Mucosa of rectum (tissue), 2 donors: ENCODE results near the gene SCAMP3.
A peak's percentile ranks its signal among the peaks of the same experiment; 100 is the strongest.
"Not testable (repeated sequence)": the region's sequence is repeated elsewhere in the genome, so short reads cannot be mapped to it uniquely, and the experiment has no call there.

ENCODE experiments used
- H3K27ac ChIP-seq, 2 donors: one replicate each; pipeline ENCODE4 v1.7.0; 2013; ENCODE audit warnings: inconsistent platforms in 2 of 2, low read depth in 2 of 2, low read length in 2 of 2
- H3K27me3 ChIP-seq, 2 donors: one replicate each; pipeline ENCODE4 v1.7.0; 2013; ENCODE audit warnings: low read length in 2 of 2; ENCODE audit not compliant: control insufficient read depth in 2 of 2, insufficient read depth in 2 of 2
- H3K36me3 ChIP-seq, 2 donors: one replicate each; pipeline ENCODE4 v1.7.0; 2013; ENCODE audit warnings: low read length in 2 of 2; ENCODE audit not compliant: control insufficient read depth in 2 of 2, insufficient read depth in 2 of 2
- H3K4me1 ChIP-seq, 2 donors: one replicate each; pipeline ENCODE4 v1.7.0; 2013; ENCODE audit warnings: low read length in 2 of 2, mild to moderate bottlenecking in 1 of 2; ENCODE audit not compliant: control insufficient read depth in 2 of 2, insufficient read depth in 2 of 2
- H3K4me3 ChIP-seq, 2 donors: one replicate each; pipeline ENCODE4 v1.7.0; 2013; ENCODE audit warnings: low read length in 2 of 2
- H3K9ac ChIP-seq, 2 donors: one replicate each; pipeline ENCODE4 v1.7.0; 2013; ENCODE audit warnings: low read length in 2 of 2, low read depth in 1 of 2, mild to moderate bottlenecking in 1 of 2
- H3K9me3 ChIP-seq, 2 donors: one replicate each; pipeline ENCODE4 v1.7.0; 2013; ENCODE audit warnings: low read length in 2 of 2; ENCODE audit not compliant: control insufficient read depth in 2 of 2
- donor health status: healthy.
- donor health status: Normal muscosa, but diverticular disease.

SCAMP3 gene

DNA sequence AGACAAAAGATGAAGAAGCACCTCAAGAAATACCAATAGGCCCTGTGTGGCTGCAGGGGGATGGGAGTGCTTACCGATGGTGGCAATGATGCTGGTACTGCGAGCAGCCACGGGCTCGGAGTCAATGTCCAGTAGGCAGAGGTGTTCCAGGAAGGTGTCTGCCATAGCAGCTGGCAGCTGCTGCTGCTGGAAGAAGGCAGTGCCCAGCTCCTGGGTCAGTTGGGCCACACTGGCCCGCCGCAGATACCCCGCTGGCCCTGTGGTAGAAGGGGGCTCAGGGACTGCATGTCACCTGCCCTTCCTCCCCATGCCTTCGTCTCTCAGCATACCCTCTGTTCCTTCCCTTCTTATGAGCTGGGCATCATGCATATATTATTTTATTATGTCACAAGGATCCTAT, 37.9 kb upstream of the SCAMP3 start:
- no peak overlapping the region for H3K4me3 ChIP-seq
- H3K9me3 ChIP-seq = no peaks in the 10 kb centered on the region
- peaks cover 10 to 11% of the 10 kb centered on the region in 2 donors for H3K27me3 ChIP-seq
- peaks cover 9 to 13% of the 10 kb centered on the region in 2 donors for H3K4me1 ChIP-seq
- no peak overlapping the region for H3K9ac ChIP-seq
- no peaks in the 10 kb centered on the region for H3K36me3 ChIP-seq
- peak overlapping the region in 1 of 2 donors; percentile 16 for H3K27ac ChIP-seq

DNA sequence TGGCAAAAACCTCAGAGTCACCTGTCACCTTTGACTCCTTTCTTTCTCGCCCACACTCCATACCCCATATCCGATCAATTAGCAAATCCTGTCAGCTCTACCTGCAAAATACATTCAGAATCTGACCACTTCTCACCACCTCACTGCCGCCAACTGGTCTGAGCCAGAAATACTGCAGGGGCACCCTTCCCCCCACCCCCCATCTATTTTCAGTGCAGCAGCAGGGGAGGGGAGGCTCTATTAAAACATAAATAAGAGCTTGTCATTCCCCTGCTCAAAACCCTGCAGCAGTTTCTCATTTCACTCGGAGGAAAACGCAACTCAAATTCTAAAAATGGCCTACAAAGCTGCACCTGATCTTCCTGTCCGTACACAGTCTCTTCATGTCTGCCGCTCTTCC, 35.2 kb upstream of the SCAMP3 start:
- H3K4me1 ChIP-seq = peaks cover 9 to 11% of the 10 kb centered on the region in 2 donors
- H3K36me3 ChIP-seq = no peaks in the 10 kb centered on the region
- no peak overlapping the region for H3K4me3 ChIP-seq
- no peaks in the 10 kb centered on the region for H3K9me3 ChIP-seq
- no peak overlapping the region for H3K9ac ChIP-seq
- no peak overlapping the region for H3K27ac ChIP-seq
- peaks cover 13 to 23% of the 10 kb centered on the region in 2 donors for H3K27me3 ChIP-seq

DNA sequence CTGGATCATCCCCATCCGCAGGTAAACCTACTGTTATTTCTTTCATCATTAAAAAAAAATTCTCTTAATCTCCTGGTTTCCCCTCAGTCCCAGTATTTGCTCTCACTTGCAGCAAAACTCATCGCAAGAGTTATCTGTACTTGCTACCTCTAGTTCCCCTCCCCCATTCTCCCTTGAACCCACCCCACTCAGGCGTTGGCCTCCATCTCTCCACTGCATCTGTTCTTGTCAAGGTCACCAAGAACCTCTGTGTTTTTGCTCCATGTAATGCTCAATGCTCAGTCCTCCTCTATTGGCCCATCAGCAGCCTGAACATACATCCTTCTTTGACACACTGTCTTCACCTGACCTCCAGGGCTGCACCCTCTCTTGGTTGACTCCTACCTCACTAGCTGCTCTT, 34.5 kb upstream of the SCAMP3 start:
- H3K36me3 ChIP-seq = no peaks in the 10 kb centered on the region
- H3K4me3 ChIP-seq = no peak overlapping the region
- H3K27ac ChIP-seq = no peak overlapping the region
- H3K9me3 ChIP-seq = no peaks in the 10 kb centered on the region
- H3K4me1 ChIP-seq = peaks cover 9 to 11% of the 10 kb centered on the region in 2 donors
- no peak overlapping the region for H3K9ac ChIP-seq
- H3K27me3 ChIP-seq = peaks cover 13 to 23% of the 10 kb centered on the region in 2 donors

DNA sequence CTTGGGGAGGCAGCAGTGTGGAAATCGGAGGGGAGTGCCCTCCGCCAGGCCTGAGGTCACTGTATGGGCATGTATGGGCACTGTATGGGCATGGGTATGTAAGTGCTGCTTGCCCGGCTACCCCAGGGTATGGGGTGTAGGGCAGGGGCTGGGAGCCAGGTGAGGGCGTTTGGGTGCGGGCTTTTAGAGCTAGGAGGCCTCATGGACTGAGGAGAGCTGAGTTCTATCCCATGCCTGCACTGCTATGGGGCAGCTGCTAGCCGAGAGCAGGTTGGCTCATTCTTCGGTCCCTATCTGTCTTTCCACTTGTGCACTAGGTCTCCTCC, 33.7 kb upstream of the SCAMP3 start:
- Histone ChIP-seq H3K27ac (no peak overlapping the region), H3K4me1 (peaks cover 4 to 8% of the 10 kb centered on the region in 2 donors), H3K9ac (no peak overlapping the region), H3K27me3 (peaks cover 13 to 23% of the 10 kb centered on the region in 2 donors), H3K4me3 (no peak overlapping the region), H3K36me3 (no peaks in the 10 kb centered on the region), H3K9me3 (no peaks in the 10 kb centered on the region)

DNA sequence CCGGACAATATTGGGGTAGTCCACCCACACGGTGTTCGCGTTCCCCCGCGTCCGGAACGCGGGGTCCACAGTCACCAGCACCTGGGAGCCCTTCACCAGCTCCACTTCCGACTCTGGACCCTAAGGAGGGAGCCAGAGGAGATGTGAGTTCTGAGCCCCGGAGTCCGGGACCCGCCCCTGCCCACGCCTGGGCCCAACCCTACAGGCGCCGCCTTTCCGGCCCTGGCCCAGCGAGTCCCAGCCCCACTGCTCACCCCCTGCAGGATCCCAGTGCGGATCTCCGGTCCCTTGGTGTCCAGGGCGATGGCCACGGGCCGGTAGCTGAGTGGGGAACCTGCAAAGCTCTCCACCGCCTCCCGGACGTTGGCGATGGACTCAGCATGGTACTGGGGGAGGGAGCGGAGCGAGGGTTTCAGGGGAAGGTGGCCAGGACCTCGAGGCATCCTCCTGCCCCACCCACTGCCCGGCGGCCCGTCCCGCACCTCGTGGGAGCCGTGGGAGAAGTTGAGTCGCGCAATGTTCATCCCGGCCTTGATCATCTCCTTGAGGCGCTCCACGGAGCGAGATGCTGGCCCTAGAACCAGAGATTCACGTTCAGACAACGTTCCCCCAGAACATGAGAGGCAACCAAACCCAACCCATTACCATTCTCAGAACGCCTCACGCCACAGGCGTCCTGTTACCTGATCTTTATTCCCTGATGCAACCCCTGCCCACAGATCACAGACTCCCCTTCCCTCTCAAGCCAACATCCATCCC, 33.2 kb upstream of the SCAMP3 start:
- Histone ChIP-seq H3K4me3 (no peak overlapping the region), H3K9ac (no peak overlapping the region), H3K4me1 (peaks cover 0 to 4% of the 10 kb centered on the region in 2 donors)

DNA sequence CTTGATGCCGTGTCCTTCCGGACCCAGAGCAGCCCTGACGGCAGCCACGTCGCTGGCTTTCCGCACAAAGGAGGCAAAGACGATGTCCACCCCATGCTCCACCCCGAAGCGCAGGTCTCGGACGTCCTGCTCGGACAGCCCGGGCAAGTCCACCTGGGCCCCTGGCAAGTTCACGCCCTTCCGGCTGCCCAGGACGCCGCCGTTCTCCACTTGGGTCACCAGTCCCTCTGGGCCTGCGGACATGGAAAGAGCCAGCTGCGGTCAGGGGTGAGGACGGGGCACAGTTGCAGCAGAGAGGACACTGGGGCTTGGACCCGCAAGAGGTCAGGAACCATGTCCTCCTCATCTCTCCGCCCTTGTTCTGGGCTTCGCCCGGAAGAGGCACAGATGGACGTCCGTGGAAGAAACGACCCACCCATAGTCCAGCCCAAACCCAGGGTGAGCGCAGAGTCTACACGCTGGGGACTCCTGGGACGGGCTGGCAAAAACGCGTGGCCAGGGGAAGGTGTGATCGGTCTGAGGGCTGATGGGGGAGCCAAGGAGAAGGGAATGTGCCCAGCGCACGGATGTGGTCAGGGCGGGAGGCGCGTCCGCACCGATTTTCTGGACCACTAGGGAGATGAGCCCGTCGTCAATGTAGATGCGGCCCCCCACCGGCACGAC, 32.5 kb upstream of the SCAMP3 start:
- H3K4me3 ChIP-seq = no peak overlapping the region
- H3K27me3 ChIP-seq = peaks cover 13 to 23% of the 10 kb centered on the region in 2 donors
- peaks cover 0 to 4% of the 10 kb centered on the region in 2 donors for H3K36me3 ChIP-seq

More for the DNA sequence above, 33.2 kb upstream of the SCAMP3 start:
- no peak overlapping the region for H3K27ac ChIP-seq
- peaks cover 0 to 2% of the 10 kb centered on the region in 2 donors for H3K36me3 ChIP-seq
- H3K27me3 ChIP-seq = peaks cover 13 to 23% of the 10 kb centered on the region in 2 donors
- H3K9me3 ChIP-seq = no peaks in the 10 kb centered on the region

DNA sequence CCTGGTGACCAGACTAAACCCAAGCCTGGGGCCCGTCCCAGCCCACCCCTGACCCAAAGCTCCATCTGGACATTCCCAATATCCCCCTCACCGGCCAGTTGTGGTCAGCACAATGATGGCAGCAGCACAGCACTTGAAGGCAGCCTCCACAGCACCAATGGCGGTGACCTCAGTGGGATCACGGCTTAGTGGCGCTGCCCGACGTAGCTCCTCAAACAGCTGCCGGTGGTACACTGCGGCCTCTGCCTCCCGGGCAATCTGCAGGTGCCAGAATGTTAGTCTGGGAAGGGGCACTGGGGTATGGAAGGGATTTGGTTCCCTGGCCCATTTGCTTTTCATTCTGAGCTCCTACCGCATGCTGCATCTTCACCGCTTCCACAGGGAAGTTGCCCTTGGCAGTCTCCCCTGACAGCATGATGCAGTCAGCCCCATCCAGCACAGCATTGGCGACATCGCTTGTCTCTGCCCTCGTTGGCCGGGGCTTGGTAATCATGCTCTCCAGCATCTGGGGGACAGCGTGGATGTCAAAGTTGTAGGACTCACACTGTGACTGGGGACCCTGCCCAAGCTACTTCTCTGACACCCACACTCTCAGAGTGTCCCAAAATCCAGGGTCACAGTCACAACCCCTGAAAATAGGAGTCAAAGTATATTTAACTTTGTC, 31.1 kb upstream of the SCAMP3 start:
- no peak overlapping the region for H3K9ac ChIP-seq
- H3K4me3 ChIP-seq = no peak overlapping the region
- no peaks in the 10 kb centered on the region for H3K9me3 ChIP-seq
- peaks cover 13 to 23% of the 10 kb centered on the region in 2 donors for H3K27me3 ChIP-seq
- no peaks in the 10 kb centered on the region for H3K4me1 ChIP-seq
- H3K36me3 ChIP-seq = peaks cover 4 to 5% of the 10 kb centered on the region in 2 donors
- H3K27ac ChIP-seq = no peak overlapping the region

More for the DNA sequence above, 32.5 kb upstream of the SCAMP3 start:
- Histone ChIP-seq H3K9me3 (no peaks in the 10 kb centered on the region), H3K9ac (no peak overlapping the region), H3K4me1 (no peaks in the 10 kb centered on the region), H3K27ac (no peak overlapping the region)

DNA sequence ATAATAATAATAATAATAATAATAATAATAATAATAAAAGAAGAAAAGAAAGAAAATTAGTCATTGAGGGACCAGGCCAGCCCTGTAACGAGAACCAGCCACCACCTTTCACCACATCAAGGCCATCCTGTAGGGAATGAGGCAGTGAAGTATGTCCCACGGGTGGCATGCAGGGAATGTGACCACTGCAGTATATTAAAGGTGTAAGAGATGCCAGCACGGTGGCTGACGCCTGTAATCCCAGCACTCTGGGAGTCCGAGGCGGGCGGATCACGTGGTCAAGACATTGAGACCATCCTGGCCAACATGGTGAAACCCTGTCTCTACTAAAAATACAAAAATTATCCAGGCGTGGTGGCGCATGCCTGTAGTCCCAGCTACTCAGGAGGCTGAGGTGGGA, 28.8 kb upstream of the SCAMP3 start:
- H3K9ac ChIP-seq, H3K4me3 ChIP-seq, H3K27ac ChIP-seq, H3K4me1 ChIP-seq, H3K9me3 ChIP-seq, H3K36me3 ChIP-seq: not testable (repeated sequence)
- peaks cover 10 to 22% of the 10 kb centered on the region in 2 donors for H3K27me3 ChIP-seq

DNA sequence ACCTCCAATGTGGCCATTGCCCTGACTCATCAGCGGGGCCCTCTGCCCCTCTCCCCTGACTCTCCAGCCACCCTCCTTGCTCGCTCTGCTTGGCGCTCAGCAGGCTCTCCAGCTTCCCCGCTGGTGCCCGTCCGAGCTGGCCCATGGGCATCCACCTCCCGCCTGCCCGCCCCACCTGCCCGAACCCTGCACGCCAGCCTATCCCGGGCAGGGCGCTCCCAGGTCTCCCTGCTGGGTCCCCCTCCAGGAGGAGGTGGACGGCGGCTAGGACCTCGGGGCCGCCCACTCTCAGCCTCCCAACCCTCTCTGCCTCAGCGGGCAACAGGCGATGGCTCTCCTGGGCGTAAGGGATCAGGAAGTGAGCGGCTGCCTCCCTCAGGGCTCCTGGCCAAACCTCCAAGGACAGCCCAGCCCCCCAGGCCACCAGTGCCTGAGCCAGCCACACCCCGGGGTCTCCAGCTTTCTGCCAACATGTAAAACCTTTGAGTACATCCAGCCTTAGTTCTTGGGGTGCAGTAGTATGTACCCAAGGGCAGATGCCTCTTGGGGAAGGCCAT, 25.9 kb upstream of the SCAMP3 start:
- H3K27ac ChIP-seq = no peak overlapping the region
- peaks cover 0 to 3% of the 10 kb centered on the region in 2 donors for H3K27me3 ChIP-seq
- no peak overlapping the region for H3K9ac ChIP-seq
- H3K36me3 ChIP-seq = peaks cover 5 to 10% of the 10 kb centered on the region in 2 donors
- H3K9me3 ChIP-seq = no peaks in the 10 kb centered on the region
- H3K4me1 ChIP-seq = no peaks in the 10 kb centered on the region
- H3K4me3 ChIP-seq = no peak overlapping the region

DNA sequence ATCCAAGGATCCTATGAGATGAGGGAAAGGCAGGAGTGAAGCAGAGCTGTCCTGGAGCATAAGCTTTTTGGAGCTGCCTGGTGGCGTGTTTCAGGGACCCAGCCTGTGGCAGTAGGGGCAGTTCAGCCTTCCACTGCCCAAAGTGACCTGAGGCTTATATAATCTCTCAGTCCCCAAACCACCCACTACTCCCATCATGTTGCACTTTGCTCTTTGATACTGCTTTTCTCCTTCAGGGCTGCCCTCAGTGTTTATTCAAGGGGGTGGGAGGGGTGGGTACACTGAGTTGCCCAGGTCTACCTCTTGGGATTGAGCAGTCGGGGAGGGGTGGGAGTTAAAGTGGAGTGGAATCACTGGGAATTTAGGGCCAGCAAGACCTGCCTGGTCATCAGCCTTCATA, 24.4 kb upstream of the SCAMP3 start:
- H3K36me3 ChIP-seq = peaks cover 5 to 10% of the 10 kb centered on the region in 2 donors
- H3K9me3 ChIP-seq = no peaks in the 10 kb centered on the region
- no peaks in the 10 kb centered on the region for H3K4me1 ChIP-seq

More for the DNA sequence above, 24.4 kb upstream of the SCAMP3 start:
- H3K9ac ChIP-seq = no peak overlapping the region
- H3K27ac ChIP-seq = no peak overlapping the region
- no peak overlapping the region for H3K4me3 ChIP-seq
- no peaks in the 10 kb centered on the region for H3K27me3 ChIP-seq
